Endothelial cell of umbilical vein (primary cell): ENCODE results near the gene TRAPPC4. TPM values are rescaled to one million over a fixed set of nuclear protein-coding genes. Genes with fewer than 3 reads are reported as not detected.

Experiments
- BruUV-seq: library from RNA; stranded (reverse); fragments of 400-500 nt; replicated peaks from 2 replicates; lab custom pipeline; 2021; lab: Mats Ljungman, UMichigan
- CTCF ChIA-PET: fragments of 300-600, 350-600 bp; sonication (Branson Sonifier 250); formaldehyde crosslinking; loops from one replicate; lab custom pipeline; 2021; ENCODE audit warnings: antibody characterized with exemption, inconsistent platforms; lab: Charles Lee
- POLR2A ChIA-PET: fragments of 300-600, 350-600 bp; sonication (Branson Sonifier 250); formaldehyde crosslinking; loops from one replicate; lab custom pipeline; 2021; ENCODE audit warnings: antibody characterized with exemption, inconsistent platforms; lab: Charles Lee
- DNase-seq: peaks from one replicate; pipeline ENCODE4 v3.0.0-alpha.2; 2011; ENCODE audit warnings: low read depth, low spot score
- FAIRE-seq: peaks from 2 replicates; lab custom pipeline; 2011; peaks lifted over from hg19 to GRCh38; lab: Jason Lieb, UNC
- H2AFZ ChIP-seq: 2 replicates; pipeline ENCODE4 v1.6.0; 2012; ENCODE audit warnings: low read depth, low read length, control low read depth, inconsistent platforms
- H3K27ac ChIP-seq: 2 replicates; pipeline ENCODE4 v1.5.1; 2011; ENCODE audit warnings: low read depth, mild to moderate bottlenecking, control low read depth, low read length, moderate library complexity; ENCODE audit not compliant: insufficient read depth
- H3K27me3 ChIP-seq, 2 experiments: 2 replicates each; pipeline versions ENCODE4 v1.6.0 to v1.6.1; 2011; ENCODE audit warnings: low read length in 2 of 2, mixed read lengths in 1 of 2; ENCODE audit not compliant: control insufficient read depth in 2 of 2, insufficient read depth in 2 of 2
- H3K36me3 ChIP-seq, 2 experiments: 2 replicates in 1 of 2; 3 replicates in 1 of 2; pipeline ENCODE4 v1.5.1; 2011; ENCODE audit warnings: low read length in 2 of 2, mild to moderate bottlenecking in 1 of 2, moderate library complexity in 1 of 2; ENCODE audit not compliant: control insufficient read depth in 2 of 2, insufficient read depth in 2 of 2; ENCODE audit errors: extremely low read depth in 1 of 2
- H3K4me1 ChIP-seq: 3 replicates; pipeline ENCODE4 v1.5.1; 2011; ENCODE audit warnings: mild to moderate bottlenecking, low read length; ENCODE audit not compliant: control insufficient read depth, insufficient read depth; ENCODE audit errors: extremely low read depth
- H3K4me2 ChIP-seq: 2 replicates; pipeline ENCODE4 v1.6.1; 2011; ENCODE audit warnings: low read length, control low read depth, mixed read lengths; ENCODE audit not compliant: insufficient read depth
- H3K4me3 ChIP-seq, 3 experiments: fragments of 200-600 bp in 1 of 3; sonication (generic), shearing (Covaris generic) in 1 of 3; replicated peaks in 1 of 3; 2 replicates each; pipeline ENCODE4 v1.5.1; 2011 to 2016; ENCODE audit warnings: control low read depth in 3 of 3, low read length in 3 of 3, mild to moderate bottlenecking in 2 of 3, inconsistent platforms in 1 of 3, low read depth in 1 of 3, moderate library complexity in 1 of 3; ENCODE audit not compliant: insufficient read depth in 1 of 3
- H3K79me2 ChIP-seq: 2 replicates; pipeline ENCODE4 v1.6.0; 2012; ENCODE audit warnings: low read length, inconsistent platforms; ENCODE audit not compliant: control insufficient read depth, insufficient read depth
- H3K9ac ChIP-seq: replicated peaks from 2 replicates; pipeline ENCODE3; 2011; ENCODE audit warnings: low read length, control low read depth; ENCODE audit not compliant: insufficient read depth; ENCODE audit errors: extremely low read depth
- H3K9me1 ChIP-seq: replicated peaks from 3 replicates; pipeline ENCODE4 v1.6.0; 2011; ENCODE audit warnings: mild to moderate bottlenecking, low read length; ENCODE audit not compliant: control insufficient read depth, insufficient read depth; ENCODE audit errors: extremely low read depth
- H3K9me3 ChIP-seq: replicated peaks from 2 replicates; pipeline ENCODE4 v1.5.1; 2012; ENCODE audit warnings: low read length, inconsistent platforms; ENCODE audit not compliant: control insufficient read depth, insufficient read depth
- H4K20me1 ChIP-seq: replicated peaks from 2 replicates; pipeline ENCODE3; 2011; ENCODE audit warnings: mild to moderate bottlenecking, low read length; ENCODE audit not compliant: control insufficient read depth, insufficient read depth; ENCODE audit errors: extremely low read depth
- CTCF ChIP-seq, 2 donors: IDR thresholded peaks; 1 replicate in 1 of 2; 2 replicates in 1 of 2; pipeline ENCODE4 v1.5.1; 2011; ENCODE audit warnings: low read length in 2 of 2, mild to moderate bottlenecking in 2 of 2, moderate library complexity in 2 of 2, control low read depth in 1 of 2, inconsistent platforms in 1 of 2, low read depth in 1 of 2; ENCODE audit not compliant: insufficient read depth in 1 of 2; ENCODE audit errors: extremely low read depth in 1 of 2
- EZH2 ChIP-seq: IDR thresholded peaks from 2 replicates; pipeline ENCODE4 v1.6.1; 2012; ENCODE audit warnings: borderline replicate concordance, low read depth, mild to moderate bottlenecking, moderate library complexity, low read length, inconsistent platforms; ENCODE audit not compliant: severe bottlenecking
- GATA2 ChIP-seq: IDR thresholded peaks from 2 replicates; pipeline ENCODE4 v1.7.0; 2011; ENCODE audit warnings: low read depth, mild to moderate bottlenecking, moderate library complexity, mixed read lengths, low read length; ENCODE audit not compliant: insufficient read length, insufficient read depth
- JUN ChIP-seq: IDR thresholded peaks from 2 replicates; pipeline ENCODE4 v1.6.1; 2011; ENCODE audit warnings: borderline replicate concordance, low read depth; ENCODE audit not compliant: insufficient read length, insufficient read depth
- MAX ChIP-seq: IDR thresholded peaks from 2 replicates; pipeline ENCODE4 v1.6.1; 2011; ENCODE audit not compliant: insufficient read depth, insufficient read length
- POLR2A ChIP-seq: IDR thresholded peaks from 2 replicates; pipeline ENCODE4 v1.6.1; 2012; ENCODE audit warnings: low read depth, mild to moderate bottlenecking, control low read depth, low read length
- POLR2AphosphoS5 ChIP-seq: IDR thresholded peaks from 2 replicates; pipeline ENCODE4 v1.6.1; 2012; ENCODE audit warnings: low read depth, mild to moderate bottlenecking, control low read depth, low read length, moderate library complexity; ENCODE audit not compliant: insufficient read depth
- dilution Hi-C: fragments of 300-500 bp; cut with MboI; formaldehyde crosslinking; loops from one replicate; pipeline ENCODE4 v1.15.0; 2019; ENCODE audit warnings: low sequenced_read_pairs; ENCODE audit not compliant: extremely low pct_ligation_motif_present
- intact Hi-C: fragments of 100-400 bp; cut with micrococcal nuclease; formaldehyde crosslinking; loops from one replicate; pipeline ENCODE4 v1.10.0; 2022
- polyA plus RNA-seq, 4 experiments: library from polyadenylated mRNA; depleted of rRNA in 3 of 4; stranded (reverse) in 3 of 4; unstranded in 1 of 4; fragments of >200 nt; gene quantifications; 2 replicates each; pipeline versions ENCODE4 v1.2.1 to v1.2.3, GENCODE V29; 2011 to 2012; ENCODE audit warnings: missing spikeins in 1 of 4
- total RNA-seq: library from RNA; stranded (reverse); gene quantifications from 2 replicates; pipeline ENCODE4 v1.2.3, GENCODE V29; 2021

TRAPPC4 gene
- total and polyA plus RNA-seq, 2 donors (not counting 3 experiments of a cell fraction or from before 2014, with no cell fraction given) = 64.2 to 224 TPM

- TF ChIP-seq CTCF (IDR thresholded peaks at IDR 0.05; ENCODE audit: extremely low read depth in 1 of 2, insufficient read depth in 1 of 2, low read depth in 1 of 2, low read length in 2 of 2) (no peak), EZH2 (no peak), JUN (no peak), POLR2AphosphoS5 (no peak), MAX (no peak), GATA2 (no peak), POLR2A (no peak)
- Histone ChIP-seq H3K27ac (no peak overlapping the region), H3K9me3 (no peaks in the 10 kb centered on the region), H4K20me1 (no peaks in the 10 kb centered on the region), H3K27me3 (no peaks in the 10 kb centered on the region), H3K4me2 (no peak overlapping the region), H3K36me3 (peaks cover 2 to 6% of the 10 kb centered on the region in 2 experiments), H3K9me1 (no peaks in the 10 kb centered on the region), H3K4me3 (no peak overlapping the region), H3K79me2 (no peaks in the 10 kb centered on the region), H3K9ac (no peak overlapping the region), H3K4me1 (no peaks in the 10 kb centered on the region), H2AFZ (no peak overlapping the region)
- FAIRE-seq = no peak
- DNase-seq = no peak
- CTCF ChIA-PET = no interaction called here
- POLR2A ChIA-PET = no interaction called here
- intact Hi-C loops = no loop called here
- dilution Hi-C loops = no loop called here
- no TSS peak for BruUV-seq
Measured at GRCh38 chr11:119006656-119007055, 11.9 kb upstream of the TRAPPC4 start.
